GM23338 (cell line): ENCODE data around the gene GALNT9. TPM values are rescaled to one million over a fixed set of nuclear protein-coding genes. Genes with fewer than 3 reads are reported as not detected.

Experiments used
- ATAC-seq: fragments of 200-7000 bp; cut with Tn5 transposase; 3 replicates; pipeline ENCODE4 v1.9.1; 2020
- DNase-seq: peaks from one replicate; pipeline ENCODE4 v3.0.0-alpha.2; 2015; ENCODE audit warnings: low spot score
- H2AFZ ChIP-seq: fragments of 200-600 bp; sonication (generic); 2 replicates; pipeline ENCODE4 v1.8.0; 2016; ENCODE audit warnings: antibody characterized with exemption, mild to moderate bottlenecking, moderate library complexity
- H3F3A ChIP-seq: fragments of 200-600 bp; sonication (generic); replicated peaks from 2 replicates; pipeline ENCODE4 v1.8.0; 2017; ENCODE audit warnings: antibody characterized with exemption, mixed run types, low read depth
- H3K27ac ChIP-seq: fragments of 200-600 bp; sonication (generic); 2 replicates; pipeline ENCODE4 v1.6.1; 2016; ENCODE audit warnings: low read depth
- H3K27me3 ChIP-seq: fragments of 200-600 bp; sonication (generic); 2 replicates; pipeline ENCODE4 v1.8.0; 2016; ENCODE audit warnings: mild to moderate bottlenecking, mixed run types, moderate library complexity; ENCODE audit not compliant: insufficient read depth
- H3K36me3 ChIP-seq: fragments of 200-600 bp; sonication (generic); 2 replicates; pipeline ENCODE4 v1.8.0; 2016; ENCODE audit warnings: mild to moderate bottlenecking; ENCODE audit not compliant: insufficient read depth
- H3K4me1 ChIP-seq: fragments of 200-600 bp; sonication (generic); 2 replicates; pipeline ENCODE4 v1.8.0; 2016; ENCODE audit warnings: mild to moderate bottlenecking, moderate library complexity; ENCODE audit not compliant: insufficient read depth
- H3K4me2 ChIP-seq: fragments of 200-600 bp; sonication (generic); 2 replicates; pipeline ENCODE4 v1.7.1; 2017; ENCODE audit warnings: mixed run types
- H3K4me3 ChIP-seq: fragments of 200-600 bp; sonication (generic); 2 replicates; pipeline ENCODE4 v1.6.1; 2016; ENCODE audit warnings: mixed run types
- H3K79me2 ChIP-seq: fragments of 200-600 bp; sonication (generic); replicated peaks from 2 replicates; pipeline ENCODE4 v1.8.0; 2017; ENCODE audit warnings: mild to moderate bottlenecking; ENCODE audit not compliant: insufficient read depth
- H3K9me2 ChIP-seq: fragments of 200-600 bp; sonication (generic); 2 replicates; pipeline ENCODE4 v1.8.0; 2017; ENCODE audit not compliant: insufficient read depth
- H4K20me1 ChIP-seq: fragments of 200-600 bp; sonication (generic); replicated peaks from 2 replicates; pipeline ENCODE4 v1.8.0; 2017; ENCODE audit warnings: mild to moderate bottlenecking; ENCODE audit not compliant: insufficient read depth
- H3K27ac Mint-ChIP-seq: 2 replicates; pipeline ENCODE4 v1.8.0; 2020; ENCODE audit warnings: inconsistent platforms, mild to moderate bottlenecking, moderate library complexity, mixed read lengths
- H3K27me3 Mint-ChIP-seq: 3 replicates; pipeline ENCODE4 v1.8.0; 2022; ENCODE audit warnings: low read depth, mild to moderate bottlenecking, moderate library complexity, mixed read lengths, inconsistent platforms; ENCODE audit not compliant: insufficient read depth, poor library complexity
- H3K36me3 Mint-ChIP-seq: 3 replicates; pipeline ENCODE4 v1.8.0; 2021; ENCODE audit warnings: low read depth, mild to moderate bottlenecking, inconsistent platforms, moderate library complexity, mixed read lengths
- H3K4me1 Mint-ChIP-seq: 3 replicates; pipeline ENCODE4 v1.8.0; 2020; ENCODE audit warnings: mild to moderate bottlenecking, inconsistent platforms, mixed read lengths
- H3K4me3 Mint-ChIP-seq: 3 replicates; pipeline ENCODE4 v1.8.0; 2021; ENCODE audit warnings: moderate library complexity, mild to moderate bottlenecking, inconsistent platforms, mixed read lengths
- H3K9me3 Mint-ChIP-seq: 3 replicates; pipeline ENCODE4 v1.8.0; 2020; ENCODE audit warnings: moderate library complexity, mild to moderate bottlenecking, inconsistent platforms, mixed read lengths
- CREB1 ChIP-seq: fragments of 250-450 bp; sonication (Bioruptor Pico); IDR thresholded peaks from 2 replicates; pipeline ENCODE4 v1.5.0; 2020; ENCODE audit warnings: low read depth, mild to moderate bottlenecking, moderate library complexity
- EZH2 ChIP-seq: fragments of 200-600 bp; sonication (generic); IDR thresholded peaks from one replicate; pipeline ENCODE4 v1.8.0; 2017; ENCODE audit warnings: antibody characterized with exemption, mild to moderate bottlenecking, low read depth; ENCODE audit not compliant: unreplicated experiment
- EZH2phosphoT487 ChIP-seq: fragments of 200-600 bp; sonication (generic); IDR thresholded peaks from one replicate; pipeline ENCODE4 v1.8.1; 2018; ENCODE audit warnings: antibody characterized with exemption; ENCODE audit not compliant: unreplicated experiment
- ZNF114 ChIP-seq: fragments of 250-450 bp; sonication (Bioruptor Pico); IDR thresholded peaks from 2 replicates; pipeline ENCODE4 v1.5.0; 2020; ENCODE audit warnings: mild to moderate bottlenecking, moderate library complexity
- ZNF331 ChIP-seq: fragments of 250-450 bp; sonication (Bioruptor Pico); IDR thresholded peaks from 2 replicates; pipeline ENCODE4 v1.5.0; 2020; ENCODE audit warnings: low read depth, mild to moderate bottlenecking, moderate library complexity
- polyA plus RNA-seq: library from polyadenylated mRNA; unstranded; fragments of >200 nt; fragmentation: Nextera tagmentation; extraction: Ambion mirVana; gene quantifications from 2 replicates; pipeline ENCODE4 v1.2.1, GENCODE V29; 2016
- total RNA-seq: library from RNA; depleted of rRNA; stranded (reverse); fragments of >200 nt; shearing (Covaris generic); gene quantifications from 2 replicates; pipeline ENCODE4 v1.2.3, GENCODE V29; 2014
- TF ChIP-seq, protein P1 (sequence below): fragments of 250-450 bp; sonication (Bioruptor Pico); IDR thresholded peaks from 2 replicates; pipeline ENCODE4 v1.5.0; 2020; ENCODE audit warnings: mild to moderate bottlenecking, moderate library complexity
- TF ChIP-seq, protein P2 (sequence below), 2 experiments: fragments of 200-600 bp in 1 of 2; sonication (generic) in 1 of 2; conservative IDR thresholded peaks; 2 replicates each; pipeline versions ENCODE4 v1.5.1 to v1.6.1; 2016 to 2017; ENCODE audit warnings: antibody characterized with exemption in 2 of 2, low read depth in 2 of 2, mild to moderate bottlenecking in 2 of 2, moderate library complexity in 1 of 2

GALNT9 gene
- total and polyA plus RNA-seq, 2 experiments from 2014 or later: 0.81 to 2.5 TPM

DNA sequence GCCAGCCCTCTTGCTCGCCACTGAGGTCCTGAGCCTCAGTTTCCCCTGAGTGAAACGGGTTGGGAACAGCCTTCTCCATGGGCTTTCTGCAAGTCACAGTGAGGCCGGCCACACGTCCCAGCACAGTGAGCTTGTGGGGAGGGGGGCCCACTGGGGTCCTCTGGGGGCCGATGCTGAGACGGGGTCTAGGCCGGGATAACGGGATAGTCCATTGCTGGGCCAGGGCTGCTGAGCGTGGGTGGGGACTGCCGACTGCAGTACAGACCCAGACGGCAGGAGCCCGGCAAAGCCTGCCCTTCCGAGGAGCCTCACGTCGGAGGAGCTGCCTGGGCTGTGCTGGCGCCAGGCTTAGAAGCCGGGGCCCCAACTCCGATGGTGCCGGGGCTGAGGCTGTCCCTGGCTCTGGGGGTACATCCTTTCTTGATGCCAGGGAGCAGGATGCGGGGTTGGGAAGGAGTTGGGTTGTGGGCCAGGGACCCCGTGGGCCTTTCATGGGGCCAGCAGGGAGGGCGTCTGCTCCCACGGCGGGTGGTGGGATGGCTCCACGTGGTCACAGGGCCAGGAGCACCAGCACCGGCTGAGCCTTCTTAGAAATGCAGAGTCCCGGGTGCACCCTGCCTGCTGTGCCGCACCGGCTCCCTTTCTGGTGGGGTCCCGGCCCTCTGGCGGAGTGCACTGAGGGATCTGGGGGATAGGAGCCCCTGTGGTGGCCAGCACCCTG is 160.9 kb downstream of the GALNT9 start (continued):
- TF ChIP-seq, protein P1, sequence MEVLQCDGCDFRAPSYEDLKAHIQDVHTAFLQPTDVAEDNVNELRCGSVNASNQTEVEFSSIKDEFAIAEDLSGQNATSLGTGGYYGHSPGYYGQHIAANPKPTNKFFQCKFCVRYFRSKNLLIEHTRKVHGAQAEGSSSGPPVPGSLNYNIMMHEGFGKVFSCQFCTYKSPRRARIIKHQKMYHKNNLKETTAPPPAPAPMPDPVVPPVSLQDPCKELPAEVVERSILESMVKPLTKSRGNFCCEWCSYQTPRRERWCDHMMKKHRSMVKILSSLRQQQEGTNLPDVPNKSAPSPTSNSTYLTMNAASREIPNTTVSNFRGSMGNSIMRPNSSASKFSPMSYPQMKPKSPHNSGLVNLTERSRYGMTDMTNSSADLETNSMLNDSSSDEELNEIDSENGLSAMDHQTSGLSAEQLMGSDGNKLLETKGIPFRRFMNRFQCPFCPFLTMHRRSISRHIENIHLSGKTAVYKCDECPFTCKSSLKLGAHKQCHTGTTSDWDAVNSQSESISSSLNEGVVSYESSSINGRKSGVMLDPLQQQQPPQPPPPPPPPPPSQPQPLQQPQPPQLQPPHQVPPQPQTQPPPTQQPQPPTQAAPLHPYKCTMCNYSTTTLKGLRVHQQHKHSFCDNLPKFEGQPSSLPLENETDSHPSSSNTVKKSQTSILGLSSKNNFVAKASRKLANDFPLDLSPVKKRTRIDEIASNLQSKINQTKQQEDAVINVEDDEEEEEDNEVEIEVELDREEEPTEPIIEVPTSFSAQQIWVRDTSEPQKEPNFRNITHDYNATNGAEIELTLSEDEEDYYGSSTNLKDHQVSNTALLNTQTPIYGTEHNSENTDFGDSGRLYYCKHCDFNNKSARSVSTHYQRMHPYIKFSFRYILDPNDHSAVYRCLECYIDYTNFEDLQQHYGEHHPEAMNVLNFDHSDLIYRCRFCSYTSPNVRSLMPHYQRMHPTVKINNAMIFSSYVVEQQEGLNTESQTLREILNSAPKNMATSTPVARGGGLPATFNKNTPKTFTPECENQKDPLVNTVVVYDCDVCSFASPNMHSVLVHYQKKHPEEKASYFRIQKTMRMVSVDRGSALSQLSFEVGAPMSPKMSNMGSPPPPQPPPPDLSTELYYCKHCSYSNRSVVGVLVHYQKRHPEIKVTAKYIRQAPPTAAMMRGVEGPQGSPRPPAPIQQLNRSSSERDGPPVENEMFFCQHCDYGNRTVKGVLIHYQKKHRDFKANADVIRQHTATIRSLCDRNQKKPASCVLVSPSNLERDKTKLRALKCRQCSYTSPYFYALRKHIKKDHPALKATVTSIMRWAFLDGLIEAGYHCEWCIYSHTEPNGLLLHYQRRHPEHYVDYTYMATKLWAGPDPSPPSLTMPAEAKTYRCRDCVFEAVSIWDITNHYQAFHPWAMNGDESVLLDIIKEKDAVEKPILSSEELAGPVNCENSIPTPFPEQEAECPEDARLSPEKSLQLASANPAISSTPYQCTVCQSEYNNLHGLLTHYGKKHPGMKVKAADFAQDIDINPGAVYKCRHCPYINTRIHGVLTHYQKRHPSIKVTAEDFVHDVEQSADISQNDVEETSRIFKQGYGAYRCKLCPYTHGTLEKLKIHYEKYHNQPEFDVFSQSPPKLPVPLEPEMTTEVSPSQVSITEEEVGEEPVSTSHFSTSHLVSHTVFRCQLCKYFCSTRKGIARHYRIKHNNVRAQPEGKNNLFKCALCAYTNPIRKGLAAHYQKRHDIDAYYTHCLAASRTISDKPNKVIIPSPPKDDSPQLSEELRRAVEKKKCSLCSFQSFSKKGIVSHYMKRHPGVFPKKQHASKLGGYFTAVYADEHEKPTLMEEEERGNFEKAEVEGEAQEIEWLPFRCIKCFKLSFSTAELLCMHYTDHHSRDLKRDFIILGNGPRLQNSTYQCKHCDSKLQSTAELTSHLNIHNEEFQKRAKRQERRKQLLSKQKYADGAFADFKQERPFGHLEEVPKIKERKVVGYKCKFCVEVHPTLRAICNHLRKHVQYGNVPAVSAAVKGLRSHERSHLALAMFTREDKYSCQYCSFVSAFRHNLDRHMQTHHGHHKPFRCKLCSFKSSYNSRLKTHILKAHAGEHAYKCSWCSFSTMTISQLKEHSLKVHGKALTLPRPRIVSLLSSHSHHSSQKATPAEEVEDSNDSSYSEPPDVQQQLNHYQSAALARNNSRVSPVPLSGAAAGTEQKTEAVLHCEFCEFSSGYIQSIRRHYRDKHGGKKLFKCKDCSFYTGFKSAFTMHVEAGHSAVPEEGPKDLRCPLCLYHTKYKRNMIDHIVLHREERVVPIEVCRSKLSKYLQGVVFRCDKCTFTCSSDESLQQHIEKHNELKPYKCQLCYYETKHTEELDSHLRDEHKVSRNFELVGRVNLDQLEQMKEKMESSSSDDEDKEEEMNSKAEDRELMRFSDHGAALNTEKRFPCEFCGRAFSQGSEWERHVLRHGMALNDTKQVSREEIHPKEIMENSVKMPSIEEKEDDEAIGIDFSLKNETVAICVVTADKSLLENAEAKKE: no peak
- TF ChIP-seq ZNF114 (CRISPR knock-in tag) (no peak), ZNF331 (no peak)

DNA sequence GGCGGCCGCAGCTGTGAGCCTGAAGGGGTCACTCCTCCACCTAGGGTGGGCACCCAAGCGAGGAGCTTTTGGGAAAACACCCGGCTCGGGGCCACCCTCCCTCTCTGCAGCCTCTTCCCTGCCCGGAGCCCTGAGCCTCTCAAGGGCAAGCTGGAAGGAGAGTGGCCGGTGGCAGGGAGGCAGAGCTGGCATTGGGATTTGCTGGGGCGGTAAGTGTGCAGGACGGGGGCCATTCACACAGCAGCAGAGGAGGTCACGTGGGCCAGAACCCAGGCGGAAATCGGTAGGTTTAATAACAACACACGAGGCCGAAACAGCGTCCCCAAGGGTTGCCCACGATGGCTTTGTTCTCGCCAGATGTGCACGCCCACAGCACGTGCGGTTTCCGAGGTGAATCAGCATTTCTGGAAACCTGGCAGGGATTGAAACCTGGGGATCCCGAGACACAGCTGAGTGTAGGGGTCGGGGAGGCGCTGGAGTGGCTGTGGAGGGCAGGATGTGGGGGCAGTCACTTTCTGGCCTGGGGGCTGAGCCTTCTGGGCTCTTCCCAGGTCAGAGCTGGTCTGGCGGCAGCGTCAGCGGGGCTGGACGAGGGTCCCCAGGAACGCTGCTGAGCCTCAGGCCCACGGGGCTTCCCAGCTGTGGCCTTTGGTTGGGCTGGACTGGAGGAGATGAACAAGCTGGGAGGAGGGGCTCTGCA is 161.6 kb downstream of the GALNT9 start:
- TF ChIP-seq EZH2phosphoT487: no peak
- TF ChIP-seq ZNF331: no peak
- TF ChIP-seq, protein P2, sequence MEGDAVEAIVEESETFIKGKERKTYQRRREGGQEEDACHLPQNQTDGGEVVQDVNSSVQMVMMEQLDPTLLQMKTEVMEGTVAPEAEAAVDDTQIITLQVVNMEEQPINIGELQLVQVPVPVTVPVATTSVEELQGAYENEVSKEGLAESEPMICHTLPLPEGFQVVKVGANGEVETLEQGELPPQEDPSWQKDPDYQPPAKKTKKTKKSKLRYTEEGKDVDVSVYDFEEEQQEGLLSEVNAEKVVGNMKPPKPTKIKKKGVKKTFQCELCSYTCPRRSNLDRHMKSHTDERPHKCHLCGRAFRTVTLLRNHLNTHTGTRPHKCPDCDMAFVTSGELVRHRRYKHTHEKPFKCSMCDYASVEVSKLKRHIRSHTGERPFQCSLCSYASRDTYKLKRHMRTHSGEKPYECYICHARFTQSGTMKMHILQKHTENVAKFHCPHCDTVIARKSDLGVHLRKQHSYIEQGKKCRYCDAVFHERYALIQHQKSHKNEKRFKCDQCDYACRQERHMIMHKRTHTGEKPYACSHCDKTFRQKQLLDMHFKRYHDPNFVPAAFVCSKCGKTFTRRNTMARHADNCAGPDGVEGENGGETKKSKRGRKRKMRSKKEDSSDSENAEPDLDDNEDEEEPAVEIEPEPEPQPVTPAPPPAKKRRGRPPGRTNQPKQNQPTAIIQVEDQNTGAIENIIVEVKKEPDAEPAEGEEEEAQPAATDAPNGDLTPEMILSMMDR (conservative IDR thresholded peaks at IDR 0.05; ENCODE audit: low read depth in 2 of 2): 0 out of 4 replicates have a peak, but pooled peaks of 1 of the 2 experiments have one; percentile 10
- no peak for TF ChIP-seq ZNF114 (CRISPR knock-in tag)
- no peak for TF ChIP-seq CREB1 (CRISPR knock-in tag)
- no peak for TF ChIP-seq EZH2
- H4K20me1 ChIP-seq: no peaks in the 10 kb centered on the region

More for the DNA sequence above, 161.6 kb downstream of the GALNT9 start:
- Histone ChIP-seq H3K36me3 (no peaks in the 10 kb centered on the region), H3K79me2 (no peaks in the 10 kb centered on the region), H3K27me3 (no peaks in the 10 kb centered on the region), H3K27ac (no peak overlapping the region), H3K4me1 (no peaks in the 10 kb centered on the region), H3F3A (no peaks in the 10 kb centered on the region), H3K4me3 (no peak overlapping the region), H3K9me2 (no peaks in the 10 kb centered on the region), H2AFZ (no peak overlapping the region), H3K4me2 (no peak overlapping the region)
- Mint-ChIP-seq H3K4me1 (no peaks in the 10 kb centered on the region), H3K36me3 (no peaks in the 10 kb centered on the region; the same call in 2 of the 3 replicates), H3K27ac (no peak overlapping the region), H3K27me3 (peaks cover 11% of the 10 kb centered on the region), H3K9me3 (peaks cover 13% of the 10 kb centered on the region), H3K4me3 (no peak overlapping the region)
- ATAC-seq (no peak), DNase-seq (no peak)
